ENCODE results near the gene DUOX2.
"Not testable (repeated sequence)": the region's sequence is repeated elsewhere in the genome, so short reads cannot be mapped to it uniquely, and the experiment has no call there.

The DUOX2 gene

DNA sequence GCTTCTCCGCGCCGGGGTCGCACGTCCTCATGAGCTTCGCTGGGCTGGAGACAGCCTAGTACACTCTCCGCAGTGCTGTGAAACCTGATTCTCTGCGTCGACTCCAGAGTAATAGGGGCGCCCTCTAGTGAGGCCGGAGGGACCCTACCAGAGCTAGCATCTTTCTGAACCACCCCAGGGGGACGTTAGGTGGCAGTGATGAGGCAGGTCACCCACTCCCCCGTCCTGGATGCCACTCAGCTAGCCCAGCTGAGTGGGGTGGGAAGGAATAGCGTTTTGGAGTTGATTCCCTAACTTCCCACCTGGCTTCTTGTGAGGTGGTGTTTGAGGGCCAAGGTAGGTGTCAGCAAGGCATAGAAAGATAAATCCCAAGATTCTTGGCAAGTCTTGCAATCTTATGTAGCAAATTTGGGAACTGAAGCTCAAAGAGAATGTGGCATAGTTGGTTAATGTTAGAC lies 4.2 kb upstream of the DUOX2 start:
- DNase-seq: peak; percentile 77

DNA sequence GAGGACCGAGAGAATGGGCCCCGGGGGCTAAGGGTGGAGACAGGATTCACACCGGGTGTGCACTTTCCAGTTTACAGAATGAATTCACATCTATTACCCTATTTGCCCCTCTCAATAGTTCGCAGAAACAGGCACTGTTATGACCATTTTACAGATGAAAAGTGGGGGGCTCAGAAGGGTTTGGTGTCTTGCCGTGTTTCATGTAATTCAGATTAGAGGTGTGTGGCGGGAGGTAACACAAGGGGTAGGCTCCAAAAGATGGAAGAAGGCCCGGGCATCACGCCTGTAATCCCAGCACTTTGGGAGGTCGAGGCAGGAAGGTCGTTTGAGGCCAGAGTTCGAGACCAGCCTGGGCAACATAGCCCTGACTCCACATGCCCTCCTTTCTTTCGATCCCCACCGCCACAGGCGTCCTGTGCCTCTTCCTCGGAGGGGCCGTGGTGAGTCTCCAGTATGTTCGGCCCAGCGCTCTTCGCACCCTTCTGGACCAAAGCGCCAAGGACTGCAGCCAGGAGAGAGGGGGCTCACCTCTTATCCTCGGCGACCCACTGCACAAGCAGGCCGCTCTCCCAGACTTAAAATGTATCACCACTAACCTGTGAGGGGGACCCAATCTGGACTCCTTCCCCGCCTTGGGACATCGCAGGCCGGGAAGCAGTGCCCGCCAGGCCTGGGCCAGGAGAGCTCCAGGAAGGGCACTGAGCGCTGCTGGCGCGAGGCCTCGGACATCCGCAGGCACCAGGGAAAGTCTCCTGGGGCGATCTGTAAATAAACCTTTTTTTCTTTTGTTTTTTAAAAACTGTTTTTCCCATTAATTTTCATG lies 3.5 kb upstream of the DUOX2 start:
- no peak for DNase-seq

DNA sequence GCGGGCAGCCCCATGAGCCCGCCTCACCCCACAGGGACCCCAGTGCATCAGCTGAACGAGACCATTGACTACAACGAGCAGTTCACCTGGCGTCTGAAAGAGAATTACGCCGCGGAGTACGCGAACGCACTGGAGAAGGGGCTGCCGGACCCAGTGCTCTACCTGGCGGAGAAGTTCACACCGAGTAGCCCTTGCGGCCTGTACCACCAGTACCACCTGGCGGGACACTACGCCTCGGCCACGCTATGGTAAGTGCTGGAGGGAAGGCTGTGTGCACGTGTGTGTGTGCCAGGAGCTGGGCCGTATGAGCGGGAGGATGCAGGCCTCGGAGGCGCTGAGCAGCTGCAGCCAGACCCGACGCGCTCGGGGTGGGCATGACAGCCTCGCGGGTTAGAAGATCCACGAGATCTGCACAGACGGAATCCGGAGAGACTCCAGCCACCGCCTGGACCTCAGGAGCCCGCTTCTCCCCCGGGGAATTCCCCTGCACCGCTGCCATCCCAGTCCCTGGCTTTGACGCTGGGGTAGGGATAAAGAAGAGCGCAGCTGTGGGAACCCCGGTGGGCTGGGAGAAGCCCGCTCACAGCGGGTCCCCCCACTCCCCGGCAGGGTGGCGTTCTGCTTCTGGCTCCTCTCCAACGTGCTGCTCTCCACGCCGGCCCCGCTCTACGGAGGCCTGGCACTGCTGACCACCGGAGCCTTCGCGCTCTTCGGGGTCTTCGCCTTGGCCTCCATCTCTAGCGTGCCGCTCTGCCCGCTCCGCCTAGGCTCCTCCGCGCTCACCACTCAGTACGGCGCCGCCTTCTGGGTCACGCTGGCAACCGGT lies 2.7 kb upstream of the DUOX2 start:
- no peak for DNase-seq

DNA sequence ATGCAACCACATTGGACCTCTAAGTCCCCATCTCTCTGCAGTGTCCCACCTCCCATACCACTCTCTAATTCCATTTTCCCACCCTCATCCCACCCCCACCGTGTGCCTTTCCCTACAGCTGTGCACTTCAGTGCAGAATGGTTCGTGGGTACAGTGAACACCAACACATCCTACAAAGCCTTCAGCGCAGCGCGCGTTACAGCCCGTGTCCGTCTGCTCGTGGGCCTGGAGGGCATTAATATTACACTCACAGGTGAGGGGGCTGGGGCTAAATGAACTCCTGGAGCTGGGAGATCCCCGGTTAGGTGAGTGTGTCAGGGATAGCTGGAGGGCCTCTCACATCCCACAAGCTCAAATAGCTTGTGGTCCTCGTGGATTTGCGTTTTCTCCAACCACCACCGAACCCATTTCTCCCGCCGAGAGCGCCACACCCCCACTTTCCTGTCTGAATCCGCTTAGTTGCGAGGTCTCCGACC lies 2.1 kb upstream of the DUOX2 start:
- no peak for DNase-seq

DNA sequence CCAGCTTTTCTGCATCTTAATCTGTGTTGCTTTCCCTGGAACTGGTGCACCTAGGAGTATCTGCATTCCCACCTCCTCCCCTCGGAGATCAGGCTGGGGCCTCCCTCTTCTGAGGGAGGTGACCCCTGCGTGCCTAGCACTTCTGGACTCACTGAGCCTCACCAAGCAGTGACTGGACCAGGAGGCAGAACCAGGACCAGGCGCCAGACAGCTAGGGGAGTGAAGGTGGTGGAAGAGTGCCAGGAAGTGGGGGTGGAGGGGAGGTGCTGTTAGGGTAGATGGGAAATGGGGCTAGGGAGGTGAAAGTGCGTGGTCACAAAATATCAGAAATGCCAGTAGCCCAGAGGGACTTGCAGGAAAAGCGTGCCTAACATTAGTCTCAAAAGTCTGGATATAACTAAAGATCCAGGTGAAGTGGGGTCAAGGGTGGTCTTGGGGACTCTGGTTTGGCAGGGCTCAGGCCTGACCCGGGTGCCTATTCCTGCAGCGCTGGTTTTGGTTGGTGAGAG lies 1.4 kb upstream of the DUOX2 start:
- DNase-seq: no peak

DNA sequence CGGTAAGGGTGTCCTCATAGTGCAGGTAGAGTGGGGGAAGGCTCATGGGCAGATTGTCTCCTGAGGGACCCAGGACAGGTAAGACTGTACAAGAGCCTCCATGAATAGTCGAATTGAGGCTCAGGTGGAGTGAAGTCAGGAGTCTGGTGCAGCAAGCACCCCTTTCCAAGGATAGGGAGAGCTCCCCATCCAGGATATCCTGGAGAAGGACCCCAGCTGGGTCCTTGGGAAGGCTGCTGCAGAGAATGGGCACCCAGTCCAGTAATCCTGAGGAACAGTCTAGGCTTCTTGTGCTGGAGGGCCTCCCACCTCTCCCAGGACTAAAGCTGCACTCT lies 746 bp upstream of the DUOX2 start:
- DNase-seq: no peak

DNA sequence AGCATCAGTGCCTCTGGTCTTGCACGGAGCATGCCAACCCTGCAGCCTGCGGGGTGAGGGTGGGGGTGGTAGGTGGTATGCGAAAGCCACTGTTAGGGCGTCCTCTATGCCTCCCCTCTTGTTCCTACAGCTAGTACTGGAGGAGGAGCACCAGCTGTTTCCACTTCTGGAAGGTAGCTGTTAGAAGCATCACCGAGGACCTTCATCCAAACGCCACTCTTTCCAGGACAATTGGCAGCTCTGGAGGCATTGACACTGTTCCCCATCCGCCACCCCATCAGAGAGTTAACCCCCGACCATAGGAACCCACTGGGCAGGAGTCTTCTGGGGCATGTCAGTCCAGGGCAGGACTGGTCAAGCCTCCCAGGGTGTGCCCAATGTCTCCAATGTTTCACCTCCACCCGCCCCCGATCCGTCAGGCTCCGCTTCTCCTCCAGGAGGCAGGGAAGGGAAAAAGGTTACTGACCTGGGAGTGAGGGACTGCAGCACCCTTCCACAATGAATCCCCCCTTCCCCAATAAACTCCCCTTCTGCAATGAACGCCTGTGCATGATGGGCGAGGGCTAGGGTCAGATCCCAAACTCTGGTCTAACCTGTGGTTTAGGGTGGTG lies 487 bp downstream of the DUOX2 start:
- DNase-seq: no peak

DNA sequence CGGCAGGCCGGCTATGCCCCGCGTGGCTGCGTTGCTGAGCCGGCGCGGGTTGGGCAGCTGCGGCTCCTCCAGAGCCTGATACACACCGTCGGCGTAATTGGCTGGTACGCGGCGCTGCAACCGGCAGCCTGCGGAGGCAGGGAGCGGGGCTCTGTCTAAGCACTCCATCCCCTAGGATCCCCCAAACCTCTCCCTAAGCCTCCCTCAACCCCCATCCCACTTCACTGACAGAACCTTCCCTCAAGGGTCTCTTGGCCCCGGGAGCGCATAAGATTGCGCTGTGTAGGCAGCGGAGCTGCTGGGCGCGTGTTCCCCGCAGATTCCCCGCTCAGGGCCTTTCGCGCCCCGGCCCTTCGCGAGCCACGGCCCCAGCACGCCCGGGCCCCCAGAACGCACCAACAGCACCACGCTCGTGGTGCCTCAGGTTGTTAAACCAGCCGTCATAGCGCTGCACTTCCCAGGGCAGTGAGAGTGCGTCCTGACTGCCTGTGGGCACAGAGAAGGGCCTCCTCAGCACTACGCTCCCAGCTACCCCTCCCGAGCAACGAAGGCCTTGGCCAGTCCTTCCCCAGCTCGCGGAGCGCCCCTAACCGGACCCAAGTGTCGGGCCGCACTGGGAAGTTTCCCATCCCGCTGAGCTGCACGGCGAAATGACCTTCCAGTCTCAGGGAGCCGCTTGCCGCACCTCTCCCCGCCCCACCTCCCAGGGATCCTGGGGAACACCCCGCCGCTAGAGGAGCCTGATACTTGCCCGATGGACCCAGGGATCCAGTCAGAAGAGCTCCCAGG lies 1.2 kb downstream of the DUOX2 start:
- no peak for DNase-seq

DNA sequence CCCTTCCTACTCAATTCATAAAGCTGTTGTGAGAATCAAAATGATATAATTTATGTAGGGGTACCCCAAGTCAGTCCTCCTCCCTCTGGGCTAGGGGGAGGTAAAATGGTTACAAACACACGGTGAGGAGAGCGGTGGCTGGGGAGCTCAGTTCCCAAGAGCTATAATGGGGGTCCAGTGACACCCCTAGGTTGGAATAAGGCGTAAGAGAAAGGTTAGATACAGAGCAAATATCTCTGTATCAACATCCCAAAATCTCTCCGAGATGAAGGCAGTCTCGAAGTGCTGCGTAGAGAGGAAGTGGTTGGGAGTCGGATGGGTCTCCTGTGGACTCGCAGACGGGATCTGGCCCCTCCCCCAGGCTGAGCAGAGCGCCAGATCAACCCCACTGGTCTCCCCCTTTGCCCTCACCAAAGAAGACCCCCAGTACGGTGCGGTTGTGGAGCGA lies 1.8 kb downstream of the DUOX2 start:
- no peak for DNase-seq

DNA sequence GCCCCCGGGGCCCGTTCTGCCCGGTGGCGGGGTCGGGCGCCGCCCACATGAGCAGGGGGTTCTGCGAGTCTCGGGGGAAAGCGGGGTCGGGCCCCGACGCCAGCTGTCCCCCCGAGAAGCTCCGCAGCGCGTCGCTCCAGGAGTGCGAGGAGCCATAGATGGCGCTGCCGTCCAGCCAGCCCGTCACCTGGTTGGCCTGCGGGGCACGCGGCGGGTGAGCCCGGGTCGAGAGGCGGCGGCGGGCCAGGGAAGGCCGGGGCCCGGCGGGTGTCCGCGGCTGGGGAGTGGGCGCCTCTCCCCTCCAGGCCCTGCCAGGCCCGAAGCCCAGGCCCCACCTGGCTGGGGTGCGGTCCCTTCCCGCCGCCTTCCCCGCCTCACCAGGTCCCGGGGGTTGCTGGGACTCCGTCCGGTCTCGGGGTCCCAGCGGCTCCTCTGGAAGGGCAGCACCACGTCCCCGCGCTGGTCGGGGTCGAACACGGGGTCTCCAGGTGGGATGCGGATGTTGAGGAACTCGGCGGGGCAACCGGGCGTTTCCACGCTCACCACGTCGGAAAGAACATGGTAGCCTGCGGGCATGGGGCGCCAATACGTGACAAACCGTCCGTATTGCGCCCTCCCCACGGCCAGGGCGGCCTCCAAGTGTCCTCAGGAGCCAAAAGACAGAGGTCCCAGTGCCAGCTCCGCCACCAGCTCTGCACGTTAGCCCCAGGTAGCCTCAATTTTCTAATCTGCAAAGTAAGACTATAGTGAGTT lies 2.4 kb downstream of the DUOX2 start:
- DNase-seq: no peak

DNA sequence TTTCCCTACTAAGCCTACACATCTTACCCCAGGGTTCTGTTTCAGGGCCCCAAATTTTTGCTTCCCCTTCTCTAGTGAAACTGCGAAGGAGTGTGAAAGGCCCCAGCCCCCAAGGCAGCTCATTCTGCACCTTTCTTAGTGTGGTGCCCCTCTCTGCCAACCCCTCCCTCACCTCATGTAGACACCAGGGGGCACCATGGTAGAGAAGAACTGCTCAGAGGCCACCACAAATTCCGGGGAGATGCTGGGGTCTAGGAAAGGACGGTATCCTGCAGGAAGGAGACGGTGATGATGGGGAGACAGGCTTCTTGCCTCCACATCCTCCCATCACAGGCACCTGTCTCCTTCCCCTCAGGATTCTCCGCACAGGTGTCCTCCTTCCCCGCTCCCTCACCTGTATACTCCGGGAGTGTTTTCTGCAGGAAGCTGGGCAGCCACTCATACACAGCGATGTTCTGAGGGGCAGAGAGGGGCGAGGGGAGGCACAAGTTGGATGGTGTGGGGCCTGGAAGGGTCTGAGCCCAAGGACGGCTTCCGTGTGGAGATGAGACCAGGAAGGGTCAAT lies 3.6 kb downstream of the DUOX2 start:
- DNase-seq: no peak

DNA sequence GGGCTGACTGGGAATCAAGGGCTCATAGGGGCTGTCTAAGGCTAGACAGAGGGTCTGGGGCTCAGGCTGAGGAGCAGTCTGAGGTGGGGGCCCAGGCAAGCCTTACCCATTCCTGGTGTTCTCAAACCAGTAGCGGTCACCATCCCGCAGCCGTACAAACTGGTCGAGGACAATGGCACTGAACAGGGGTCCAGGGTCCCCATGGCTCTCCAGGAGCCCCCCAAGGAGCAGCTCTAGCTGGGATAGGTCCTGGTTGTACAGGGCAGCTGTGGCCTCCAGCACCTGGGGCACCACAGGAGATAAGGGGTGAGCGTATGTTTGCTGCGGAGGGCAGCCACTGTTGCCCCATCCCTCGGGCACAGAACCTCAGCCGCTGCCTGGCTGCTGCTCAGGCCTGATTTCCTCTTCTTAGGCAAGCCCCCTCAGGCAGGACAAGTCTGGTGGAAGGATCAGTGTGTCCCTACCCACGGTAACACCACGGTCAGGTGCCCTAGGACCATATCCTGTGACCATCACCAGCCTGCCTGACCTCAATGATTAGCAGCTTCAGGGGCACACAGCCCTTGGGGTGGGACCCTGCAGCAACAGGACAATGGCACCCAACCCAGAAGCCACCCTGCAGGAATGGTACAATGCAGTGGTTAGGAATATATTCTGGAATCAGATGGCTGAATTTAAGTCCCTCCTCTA lies 5.9 kb downstream of the DUOX2 start:
- DNase-seq: no peak

DNA sequence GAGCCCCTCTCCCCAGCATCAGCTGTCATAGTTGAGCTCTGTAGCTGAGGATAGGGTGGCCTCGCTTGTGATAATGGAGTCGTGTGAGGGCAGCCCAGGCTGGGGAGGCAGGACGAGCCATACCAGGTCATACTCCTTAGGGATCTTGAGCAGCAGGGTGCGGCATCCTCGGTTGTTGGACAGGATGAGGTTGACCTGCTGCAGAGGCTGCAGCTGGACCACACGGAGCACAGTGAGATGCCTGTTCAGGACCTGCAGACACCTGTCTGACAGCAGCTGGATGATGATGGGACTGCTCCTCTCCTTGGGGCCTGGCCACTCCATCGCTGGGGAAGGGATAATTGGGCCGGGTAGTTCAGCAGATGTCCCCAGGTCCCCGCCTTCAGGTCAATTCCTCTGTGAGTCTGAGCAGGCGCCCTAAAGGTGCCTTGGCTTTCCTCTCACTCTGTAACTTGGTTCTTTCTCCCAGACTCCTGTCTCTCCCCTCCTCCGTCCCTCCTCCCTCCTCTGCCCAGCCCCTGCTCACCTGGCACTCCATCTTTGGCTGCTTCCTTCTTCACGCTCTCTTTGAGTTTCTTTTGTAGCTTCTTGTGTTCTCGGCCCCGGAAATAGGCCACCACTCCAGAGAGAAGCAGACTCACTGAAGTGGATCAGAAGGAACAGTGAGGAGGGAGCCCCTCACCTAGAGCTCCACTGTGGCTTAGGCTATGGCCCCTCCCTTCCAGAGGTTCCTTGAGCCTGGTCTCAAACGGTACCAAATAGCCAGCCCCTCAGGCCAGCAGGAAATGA lies 7.8 kb downstream of the DUOX2 start:
- no peak for DNase-seq

DNA sequence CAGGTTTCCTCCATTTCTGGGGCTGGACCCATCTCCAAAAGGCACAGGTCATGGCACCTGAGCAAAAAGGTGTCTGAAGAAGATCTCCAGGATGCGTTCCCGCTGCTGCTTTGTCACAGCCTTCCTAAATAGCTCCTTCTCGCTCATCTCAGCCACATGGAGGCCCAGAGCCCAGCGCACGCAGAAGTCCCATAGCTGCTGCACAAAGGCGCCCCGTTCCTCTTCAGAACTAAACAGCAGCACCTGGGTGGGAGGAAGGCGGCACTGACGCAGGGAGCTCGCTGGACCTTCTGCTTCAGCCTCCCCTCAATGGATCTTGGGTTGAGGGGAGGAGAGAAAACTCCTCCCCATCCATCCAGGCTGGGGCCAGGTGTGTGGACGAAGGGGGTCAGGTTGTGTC lies 8.4 kb downstream of the DUOX2 start:
- DNase-seq: no peak

DNA sequence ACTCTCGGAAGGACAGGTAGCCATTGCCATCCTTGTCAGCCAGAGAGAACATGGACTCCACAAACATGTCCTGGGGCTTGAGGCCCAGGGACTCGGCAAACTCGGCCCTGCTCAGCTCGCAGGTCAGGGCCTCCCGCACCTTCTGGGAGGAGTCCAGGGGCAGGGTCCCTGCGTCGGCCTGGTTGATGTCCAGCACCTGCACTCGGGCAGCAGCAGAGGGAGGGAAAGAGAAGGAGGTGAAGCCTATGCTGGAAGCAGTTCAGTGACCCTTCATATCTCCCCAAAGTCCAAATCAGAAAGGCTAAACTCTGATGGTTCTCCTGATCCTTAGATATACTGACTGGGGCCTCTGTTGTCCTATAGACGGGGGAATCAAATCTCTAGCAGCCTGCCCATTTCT lies 9.8 kb downstream of the DUOX2 start:
- DNase-seq: not testable (repeated sequence)

DNA sequence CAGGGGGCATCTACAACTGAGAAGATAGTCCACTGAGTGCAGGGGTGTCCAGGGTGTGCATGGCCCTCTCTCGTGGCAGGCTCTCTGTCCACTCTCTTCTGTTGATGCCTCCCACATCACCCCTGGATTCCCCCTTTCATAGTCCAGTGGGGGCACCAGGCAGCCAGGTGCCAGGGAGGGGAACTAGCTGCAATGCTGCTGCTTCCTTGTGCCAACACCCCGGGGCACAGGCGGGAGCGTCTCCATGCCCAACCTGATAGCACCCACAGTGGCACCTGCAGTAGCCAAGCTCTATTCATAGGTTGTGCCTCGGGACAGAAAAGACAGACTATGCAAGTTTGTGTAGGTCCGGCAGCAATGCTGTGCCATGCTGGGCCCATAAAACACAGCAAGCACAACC lies 11.7 kb downstream of the DUOX2 start:
- DNase-seq: no peak

DNA sequence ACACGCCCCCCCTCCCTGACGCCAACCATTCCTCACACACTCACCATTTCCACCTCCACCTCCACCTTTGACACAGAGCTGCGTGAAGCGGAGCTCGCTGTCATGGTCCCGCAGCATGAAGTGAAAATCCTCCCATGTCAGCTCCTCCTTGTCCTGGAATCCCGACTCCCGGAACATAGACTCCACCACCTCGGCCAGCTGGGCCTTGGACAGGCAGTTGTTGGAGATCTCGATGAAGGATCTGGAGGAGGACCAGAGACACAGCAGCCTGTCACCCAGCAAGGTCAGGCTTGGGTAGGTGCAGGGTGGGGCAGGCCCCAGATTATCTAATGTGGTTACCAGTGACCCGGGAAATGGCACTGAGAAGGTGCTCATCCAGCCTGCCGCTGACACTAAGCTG lies 12.2 kb downstream of the DUOX2 start:
- no peak for DNase-seq

DNA sequence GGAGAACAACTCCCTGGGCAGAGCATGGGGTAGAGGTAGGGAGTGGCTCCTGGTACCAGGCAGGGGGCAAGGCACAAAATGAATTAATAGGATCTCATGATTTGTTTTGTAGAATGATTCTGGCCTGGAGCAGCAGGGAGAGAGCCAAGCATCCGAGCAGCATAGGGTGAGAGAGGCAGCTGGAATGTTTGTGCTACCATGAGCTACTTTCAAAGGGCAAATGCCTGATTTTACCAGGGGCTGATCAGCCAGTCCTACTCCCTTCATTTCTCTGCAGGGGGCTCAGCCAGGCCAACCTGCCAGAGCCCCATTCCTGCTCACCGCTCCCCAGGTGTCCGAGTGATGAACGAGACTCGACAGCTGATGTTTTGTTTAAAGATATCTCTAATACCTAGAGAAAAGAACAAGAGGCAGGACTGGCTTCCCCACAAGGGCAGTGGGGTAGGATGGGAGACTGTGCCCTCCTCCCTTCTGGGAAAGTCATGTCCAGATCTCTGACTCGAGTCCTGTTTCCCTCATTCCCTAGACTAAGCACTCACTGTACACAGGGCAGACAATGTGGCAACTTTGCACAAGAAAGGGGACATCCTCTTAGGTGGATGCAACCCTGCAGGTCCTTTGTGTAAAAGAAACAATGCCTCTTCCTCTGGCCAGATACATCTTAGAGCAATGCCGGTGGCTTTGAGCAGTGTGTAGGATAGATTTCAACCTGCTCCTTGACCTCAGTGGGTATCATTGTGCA lies 12.9 kb downstream of the DUOX2 start:
- no peak for DNase-seq

DNA sequence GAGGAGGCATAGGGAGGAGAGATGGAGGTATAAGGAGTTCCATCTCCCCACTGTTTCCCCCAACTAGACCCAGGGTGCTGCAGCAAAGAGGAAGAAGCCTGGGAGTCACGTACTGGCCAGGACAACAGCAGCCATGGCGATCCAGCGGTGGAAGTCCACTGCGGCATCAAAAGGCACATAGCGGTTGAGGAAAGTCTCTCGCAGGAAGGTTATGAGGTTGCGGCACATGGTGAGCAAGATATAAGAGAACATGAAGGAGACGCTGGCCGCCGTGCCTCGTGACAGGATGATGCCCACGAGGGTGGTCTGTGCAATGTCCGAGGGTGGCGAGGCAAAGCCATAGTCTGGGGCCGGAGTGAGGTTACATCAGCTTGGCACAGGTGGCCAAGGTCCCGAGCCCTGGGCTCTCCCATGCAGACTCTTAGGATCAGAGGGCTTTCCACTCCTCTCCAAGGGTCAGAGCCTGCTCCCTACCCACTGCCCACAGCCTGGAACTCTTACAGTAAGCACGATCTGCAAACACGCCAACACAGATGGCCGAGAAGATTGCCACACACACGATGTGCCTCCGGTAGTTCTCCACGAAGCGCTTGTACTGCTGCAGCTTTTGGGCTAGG lies 14.3 kb downstream of the DUOX2 start:
- DNase-seq: no peak
